Stimulated activated CD4-positive, alpha-beta T cell treated with anti-CD3 and anti-CD28 coated beads, Interleukin-12 subunit alpha, Interleukin-12 subunit beta, amount 100 ng/mL, for 4 hours (primary cell): ENCODE measurements around the gene RAPGEF1.
"Not testable (repeated sequence)": the region's sequence is repeated elsewhere in the genome, so short reads cannot be mapped to it uniquely, and the experiment has no call there.

ENCODE experiments used
- DNase-seq: peaks from one replicate; pipeline ENCODE4 v3.0.0-alpha.2; 2020

The RAPGEF1 gene

GRCh38 chr9:131554087-131554842 lies 185.6 kb downstream of the RAPGEF1 start:
- DNase-seq, result no peak

GRCh38 chr9:131552030-131552429 lies 187.8 kb downstream of the RAPGEF1 start:
- DNase-seq, result no peak

- not testable (repeated sequence) for DNase-seq
These were observed 189.4 kb downstream of the RAPGEF1 start for GRCh38 chr9:131550465-131550864.

GRCh38 chr9:131549186-131549585 lies 190.7 kb downstream of the RAPGEF1 start:
- not testable (repeated sequence) for DNase-seq

GRCh38 chr9:131546336-131547084 lies 193.4 kb downstream of the RAPGEF1 start:
- no peak for DNase-seq

- DNase-seq, result no peak
These were observed 194.0 kb downstream of the RAPGEF1 start for GRCh38 chr9:131545786-131546335.

GRCh38 chr9:131545003-131545785 lies 194.7 kb downstream of the RAPGEF1 start, which contains the start of gene PRRT1B:
PRRT1B (plus strand) TSS chr9:131545523; CDS start chr9:131545616, 93 bp downstream.
- DNase-seq, result no peak

- no peak for DNase-seq
These were observed 196.7 kb downstream of the RAPGEF1 start for GRCh38 chr9:131543141-131543540.

- no peak for DNase-seq
These were observed 200.5 kb downstream of the RAPGEF1 start for GRCh38 chr9:131539223-131539923.

GRCh38 chr9:131537946-131538345 lies 201.9 kb downstream of the RAPGEF1 start:
- DNase-seq, result no peak

- no peak for DNase-seq
These were observed 205.1 kb downstream of the RAPGEF1 start for GRCh38 chr9:131534721-131535237.

- DNase-seq, result peak; percentile 72
These were observed 208.7 kb downstream of the RAPGEF1 start, which contains the start of gene UCK1 for GRCh38 chr9:131530920-131531832. UCK1 (minus strand) TSS chr9:131531263; CDS start chr9:131531174, 89 bp downstream.

- DNase-seq, result peak; percentile 16
These were observed 209.3 kb downstream of the RAPGEF1 start for GRCh38 chr9:131530546-131530919.

- DNase-seq, result no peak
These were observed 210.0 kb downstream of the RAPGEF1 start for GRCh38 chr9:131529597-131530545.

GRCh38 chr9:131528886-131529505 lies 210.9 kb downstream of the RAPGEF1 start:
- no peak for DNase-seq

- no peak for DNase-seq
These were observed 211.7 kb downstream of the RAPGEF1 start for GRCh38 chr9:131528186-131528585.
